Stimulated activated CD4-positive, alpha-beta T cell treated with anti-CD3 and anti-CD28 coated beads, TNF-alpha, amount 100 ng/mL, for 24 hours (primary cell): Measurements from ENCODE around the gene HLA-DPB1.
"Not testable (repeated sequence)": the region's sequence is repeated elsewhere in the genome, so short reads cannot be mapped to it uniquely, and the experiment has no call there.

Experiments
- DNase-seq, 3 experiments: peaks; one replicate each; pipeline ENCODE4 v3.0.0-alpha.2; 2020; ENCODE audit warnings: low read depth in 3 of 3

The HLA-DPB1 gene

DNA sequence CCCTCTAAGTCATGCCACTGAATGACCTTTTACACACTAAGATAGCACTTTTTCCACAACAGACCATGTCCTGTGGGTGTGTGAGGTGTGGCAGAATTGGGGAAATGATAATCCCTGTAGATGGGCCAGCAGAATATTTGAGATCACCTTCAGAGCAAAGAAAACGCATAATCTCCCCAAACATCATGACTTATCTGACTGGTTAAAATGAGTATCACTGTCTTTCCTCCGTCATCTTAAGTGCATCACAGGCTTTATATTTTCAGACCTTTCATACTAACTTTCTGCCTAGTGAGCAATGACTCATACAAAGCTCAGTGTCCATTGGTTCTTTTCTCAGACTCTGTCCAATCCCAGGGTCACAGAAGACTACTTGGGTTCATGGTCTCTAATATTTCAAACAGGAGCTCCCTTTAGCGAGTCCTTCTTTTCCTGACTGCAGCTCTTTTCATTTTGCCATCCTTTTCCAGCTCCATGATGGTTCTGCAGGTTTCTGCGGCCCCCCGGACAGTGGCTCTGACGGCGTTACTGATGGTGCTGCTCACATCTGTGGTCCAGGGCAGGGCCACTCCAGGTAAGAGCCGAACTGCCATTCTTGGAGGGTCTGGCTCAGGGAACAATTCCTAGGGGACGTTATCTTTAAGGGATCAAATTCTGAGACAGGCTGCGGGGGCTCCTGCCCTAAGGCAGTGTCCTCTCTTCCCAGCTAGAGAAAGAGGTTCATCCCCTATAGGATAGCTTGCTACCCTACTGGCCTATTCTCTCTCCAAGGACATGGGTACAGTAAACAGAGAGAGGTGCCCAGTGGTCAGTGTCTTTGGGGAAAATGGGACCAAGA, at the start of gene HLA-DPB1:
TSS of gene HLA-DPB1 (plus strand) at position 423 of the 838 bp plus-strand sequence. CDS start at position 475, 52 bp downstream.
- no peak for DNase-seq

DNA sequence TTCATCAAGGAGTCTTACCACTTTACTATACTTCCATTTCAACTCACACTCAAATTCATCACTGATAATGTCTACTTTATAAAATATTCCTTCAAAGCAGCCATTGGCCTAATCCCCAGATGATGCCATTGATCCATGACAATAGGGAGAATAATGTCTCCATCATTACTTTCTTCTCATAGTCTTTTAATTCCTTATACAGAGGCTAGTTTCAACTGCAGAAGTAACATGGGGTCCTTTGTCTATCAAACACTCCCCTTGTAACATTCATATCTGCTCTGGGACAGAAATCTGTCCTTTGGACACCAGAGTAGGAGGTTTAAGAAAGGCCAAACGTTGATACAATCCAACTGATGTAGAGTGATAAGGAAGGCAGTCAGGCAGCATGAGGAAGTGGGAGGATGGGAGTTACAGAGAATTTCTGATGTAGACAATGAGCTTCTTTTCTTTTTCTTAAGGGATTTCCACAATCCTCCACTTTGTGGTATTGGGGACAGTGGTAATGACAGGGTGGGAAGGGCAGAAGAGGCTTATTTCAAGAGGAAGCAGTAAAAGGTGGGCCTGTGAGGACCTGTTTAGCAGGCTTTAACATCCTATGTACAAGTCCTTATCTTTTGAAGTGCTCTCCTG, 47.5 kb upstream of the HLA-DPB1 start:
- DNase-seq, result no peak

GRCh38 chr6:33029328-33030184, 46.2 kb upstream of the HLA-DPB1 start:
- no peak for DNase-seq

GRCh38 chr6:33030245-33030644, 45.5 kb upstream of the HLA-DPB1 start:
- no peak for DNase-seq

GRCh38 chr6:33034554-33034953, 41.2 kb upstream of the HLA-DPB1 start:
- no peak for DNase-seq

DNA sequence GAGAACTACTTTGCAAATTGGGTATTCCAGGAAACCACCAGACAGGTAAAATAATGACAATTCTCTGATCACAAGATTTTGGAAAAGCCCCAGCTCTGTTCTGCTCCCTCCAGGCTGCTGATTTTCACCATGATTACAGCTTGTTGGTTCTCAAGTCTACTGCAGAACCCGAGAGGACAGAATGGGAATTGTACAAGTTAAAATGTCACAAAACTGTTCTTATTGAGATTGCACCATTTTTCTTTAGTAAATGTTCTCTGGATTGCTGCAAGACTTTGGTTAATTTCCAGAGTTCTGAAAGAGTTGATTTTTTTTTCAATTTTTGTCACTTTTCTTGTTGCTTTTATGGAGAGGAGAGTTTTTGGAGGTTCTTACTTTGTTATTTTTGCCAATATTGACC, 39.3 kb upstream of the HLA-DPB1 start:
- DNase-seq, result no peak

- DNase-seq, result no peak
Observed at GRCh38 chr6:33040157-33040556, 35.6 kb upstream of the HLA-DPB1 start.

DNA sequence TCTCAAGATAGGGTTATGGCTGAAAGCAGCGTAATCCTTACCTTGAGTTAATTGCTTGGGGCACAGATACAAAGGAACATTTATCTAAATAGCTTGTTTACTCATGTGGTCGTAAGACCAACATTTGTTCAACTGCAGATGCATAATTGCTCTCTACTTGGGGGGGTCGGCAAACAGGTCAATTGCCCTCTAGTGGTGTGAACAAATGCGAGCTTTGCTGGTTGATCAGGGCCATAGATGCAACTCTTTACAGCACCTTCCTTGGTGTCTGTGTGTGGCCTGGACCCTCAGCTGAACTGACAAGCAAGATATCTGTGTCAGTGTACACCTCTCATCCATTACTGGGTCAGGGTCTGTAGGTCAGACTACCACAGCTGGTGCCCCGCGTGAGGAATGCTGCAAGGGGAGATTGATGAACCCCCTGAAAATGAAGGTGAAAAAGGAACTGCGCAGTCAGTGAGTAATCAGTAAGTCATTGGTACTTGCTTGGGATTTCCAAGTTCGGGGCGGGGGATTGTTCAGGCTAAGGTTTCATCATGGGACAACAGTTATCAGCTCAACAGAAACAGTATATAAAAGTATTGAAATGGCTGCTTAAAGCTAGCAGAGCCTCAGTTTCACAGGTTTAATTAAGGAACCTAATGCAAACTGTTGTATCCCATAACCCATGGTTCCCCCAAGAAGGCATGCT, 26.3 kb upstream of the HLA-DPB1 start:
- DNase-seq, result no peak

- DNase-seq, result no peak
Observed at GRCh38 chr6:33050014-33050810, 25.6 kb upstream of the HLA-DPB1 start.

DNA sequence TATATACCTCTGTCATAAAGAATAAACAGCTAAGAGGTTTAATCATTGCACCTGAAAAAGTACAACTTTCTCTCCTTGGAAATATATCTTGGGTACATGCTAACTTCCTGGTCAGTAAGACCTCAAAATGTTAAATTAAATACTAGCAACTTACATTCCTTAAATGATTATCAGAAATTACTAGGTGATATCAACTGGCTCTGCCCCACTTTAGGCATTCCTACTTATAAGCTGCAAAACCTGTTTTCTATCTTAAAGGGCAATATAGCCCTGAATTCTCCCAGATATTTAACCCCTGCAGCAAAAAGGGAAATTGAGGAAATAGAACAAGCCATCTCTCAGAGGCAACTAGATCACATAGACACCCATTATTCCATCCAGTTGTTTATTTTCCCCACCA, 23.2 kb upstream of the HLA-DPB1 start:
- DNase-seq, result no peak

DNA sequence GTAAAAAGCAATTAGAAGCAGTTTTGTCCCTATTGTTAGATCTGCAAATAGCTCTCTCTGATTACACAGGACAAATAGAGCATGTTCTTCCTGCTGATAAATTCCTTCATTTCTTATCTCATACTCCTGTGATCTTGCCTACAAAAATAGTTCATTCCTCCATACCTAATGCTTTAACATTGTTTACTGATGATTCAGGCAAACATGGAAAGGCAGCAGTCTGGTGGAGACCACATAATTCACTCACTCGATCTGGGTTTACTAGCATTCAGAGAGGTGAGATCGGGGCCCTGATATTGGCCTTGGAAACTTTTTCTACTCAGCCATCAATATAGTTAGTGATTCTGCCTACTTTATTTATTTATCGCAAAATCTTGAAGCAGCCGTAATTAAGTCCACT, 22.6 kb upstream of the HLA-DPB1 start:
- no peak for DNase-seq

GRCh38 chr6:33057222-33058150, 18.3 kb upstream of the HLA-DPB1 start:
- DNase-seq, result no peak

GRCh38 chr6:33061987-33062386, 13.8 kb upstream of the HLA-DPB1 start:
- DNase-seq, result no peak

DNA sequence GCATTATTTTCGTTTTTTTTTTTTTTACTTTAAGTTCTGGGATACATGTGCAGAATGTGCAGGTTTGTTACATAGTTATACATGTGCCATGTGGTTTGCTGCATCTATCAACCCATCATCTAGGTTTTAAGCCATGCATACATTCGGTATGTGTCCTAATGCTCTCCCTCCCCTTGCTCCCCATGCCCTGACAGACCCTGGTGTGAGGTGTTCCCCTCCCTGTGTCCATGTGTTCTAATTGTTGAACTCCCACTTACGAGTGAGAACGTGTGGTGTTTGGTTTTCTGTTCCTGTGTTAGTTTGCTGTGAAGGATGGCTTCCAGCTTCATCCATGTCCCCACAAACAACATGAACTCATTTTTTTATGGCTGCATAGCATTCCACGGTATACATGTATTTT, 12.4 kb upstream of the HLA-DPB1 start:
- DNase-seq, result not testable (repeated sequence)

DNA sequence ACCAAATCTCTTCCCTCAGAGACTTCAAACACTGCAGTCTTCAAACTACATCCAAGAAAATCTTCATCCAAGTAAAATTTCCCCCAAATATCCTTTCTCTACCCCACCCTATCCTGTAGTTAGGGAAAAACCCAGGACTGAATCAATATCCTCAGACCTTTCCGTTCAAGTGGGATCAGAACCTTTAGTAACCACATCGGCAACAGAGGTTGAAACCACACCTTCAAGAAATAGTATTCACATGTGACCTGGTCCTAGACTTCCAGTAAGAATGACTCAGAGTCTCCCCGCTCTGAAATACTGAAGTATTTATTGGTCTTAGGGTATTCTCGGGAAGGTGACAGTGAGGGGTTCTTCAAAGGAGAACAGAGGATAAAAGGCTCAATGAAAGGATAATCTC, 11.1 kb upstream of the HLA-DPB1 start:
- DNase-seq, result no peak

DNA sequence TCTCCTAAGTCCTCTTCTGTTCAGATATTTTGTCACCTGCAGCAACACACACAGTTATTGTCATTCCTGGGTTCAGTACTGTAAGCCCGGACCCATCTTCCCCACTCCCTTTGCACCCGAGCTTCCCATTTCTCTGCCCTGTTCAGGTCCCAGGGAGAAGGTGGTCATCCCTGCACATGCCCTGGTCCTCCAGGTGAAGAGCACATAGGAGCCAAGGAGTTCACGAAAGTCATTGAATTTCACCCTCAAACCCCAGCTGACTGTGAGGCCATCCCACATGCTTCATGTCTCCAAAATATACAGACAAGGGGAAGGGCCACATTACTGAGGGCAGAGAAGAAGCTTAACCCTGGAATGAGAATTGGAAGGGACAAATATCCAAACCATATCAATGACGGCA, 10.5 kb upstream of the HLA-DPB1 start:
- DNase-seq, result no peak

DNA sequence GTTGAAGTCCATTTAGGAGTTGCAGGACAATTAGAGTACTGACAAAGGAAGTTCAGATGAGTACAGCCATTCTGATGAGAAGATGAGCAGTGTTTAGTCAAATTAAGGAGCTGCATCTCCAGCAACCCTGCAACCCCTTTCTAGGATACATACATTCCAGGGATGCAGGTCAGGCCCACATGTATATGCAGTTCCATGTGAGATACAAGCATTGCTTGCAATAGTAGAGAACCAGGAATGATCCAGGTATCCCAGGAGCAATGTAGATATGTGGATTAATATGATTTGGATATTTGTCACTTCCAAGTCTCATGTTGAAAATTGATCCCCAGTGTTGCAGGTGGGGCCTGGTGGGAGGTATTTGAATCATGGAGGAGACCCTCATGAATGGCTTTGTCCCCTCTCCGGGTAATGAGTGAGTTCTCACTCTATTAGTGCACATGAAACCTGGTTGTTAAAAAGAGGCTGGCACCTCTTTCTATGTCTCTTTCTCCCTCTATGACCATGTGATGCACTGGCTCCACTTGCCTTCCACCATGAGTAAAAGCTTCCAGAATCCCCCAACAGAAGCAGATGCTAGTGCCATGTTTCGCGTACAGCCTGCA, 8.8 kb upstream of the HLA-DPB1 start:
- DNase-seq, result no peak

DNA sequence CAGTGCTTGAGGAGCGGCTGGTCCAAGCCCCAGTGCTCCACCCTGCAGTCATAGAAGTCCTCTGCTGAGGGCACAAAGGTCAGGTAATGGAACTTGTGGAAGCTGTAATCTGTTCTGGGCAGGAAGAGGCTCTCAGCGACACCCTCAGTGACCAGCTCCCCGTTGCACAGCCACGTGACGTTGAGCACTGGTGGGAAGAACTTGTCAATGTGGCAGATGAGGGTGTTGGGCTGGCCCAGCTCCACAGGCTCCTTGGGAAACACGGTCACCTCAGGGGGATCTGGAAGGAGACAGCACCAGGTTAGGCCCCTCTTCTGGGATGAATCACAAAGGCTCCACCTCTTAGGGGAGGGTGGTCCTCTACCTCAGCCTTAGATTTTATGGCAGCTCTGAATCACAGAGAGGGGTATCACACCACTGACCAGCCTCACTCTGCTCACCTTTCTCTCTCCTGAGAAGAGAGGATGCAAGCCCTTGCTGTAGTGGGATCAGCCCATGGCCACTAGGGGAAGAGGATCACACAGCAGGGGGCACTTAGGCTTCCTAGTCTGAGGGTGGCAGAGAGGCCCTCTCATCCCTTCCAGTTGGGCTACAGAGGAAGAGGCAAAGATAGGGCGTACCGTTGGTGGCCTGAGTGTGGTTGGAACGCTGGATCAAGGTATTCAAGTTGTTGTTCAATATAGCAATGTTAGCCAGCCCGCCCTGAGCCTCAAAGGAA, 6.6 kb upstream of the HLA-DPB1 start:
- DNase-seq, result no peak

DNA sequence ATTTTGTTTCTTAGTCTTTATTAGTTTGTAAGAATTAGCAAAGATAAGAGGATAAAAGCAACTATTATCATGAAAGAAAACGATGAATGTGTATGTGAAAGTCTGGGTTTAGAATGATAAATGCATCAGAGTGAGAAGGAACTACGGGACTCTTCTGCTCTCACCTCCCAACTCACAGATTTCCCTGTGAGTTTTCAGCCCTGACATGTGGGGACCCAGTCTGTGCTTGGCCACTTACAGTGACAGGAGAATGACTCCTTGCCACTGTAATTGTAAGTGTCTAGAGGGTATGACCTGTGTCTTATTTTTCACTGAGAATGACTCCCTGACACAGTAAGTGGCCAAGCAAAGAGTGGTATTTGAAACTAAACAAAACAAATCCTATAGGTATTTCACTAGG, 4.9 kb upstream of the HLA-DPB1 start:
- DNase-seq, result no peak
